Measurements from ENCODE around the gene CRHR1.

CRHR1 gene

DNA sequence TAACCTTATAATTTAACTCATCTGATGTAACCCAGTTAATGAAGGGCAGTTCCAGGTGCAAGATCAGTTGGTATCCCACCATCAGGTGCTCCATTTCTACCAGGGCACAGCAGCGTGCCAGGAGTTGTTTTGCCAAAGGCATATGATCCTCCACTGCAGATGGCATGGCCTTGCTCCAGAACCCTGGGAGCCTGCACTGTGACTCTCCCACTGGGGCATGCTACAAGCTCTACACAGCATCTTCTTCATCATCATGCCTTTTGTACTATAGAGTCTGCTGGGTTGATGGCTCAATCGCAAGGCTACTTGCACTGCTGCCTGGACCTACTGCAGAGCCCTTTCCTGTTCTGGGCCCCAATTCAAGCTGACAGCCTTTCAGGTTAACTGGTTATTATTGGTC, 98.9 kb downstream of the CRHR1 start:
- H3K4me3 ChIP-seq (ENCODE audit: low read length), result no peak overlapping the region
- H3K27me3 ChIP-seq (replicated peaks; ENCODE audit: insufficient read depth, low read length), result no peaks in the 10 kb centered on the region
- H3F3A ChIP-seq (ENCODE audit: insufficient read depth, low read length), result no peaks in the 10 kb centered on the region
- TF ChIP-seq EZH2phosphoT487 (IDR thresholded peaks at IDR 0.05; ENCODE audit: low read length) (no peak), EZH2 (optimal IDR thresholded peaks at IDR 0.05; ENCODE audit: low read depth, low read length) (no peak)
- TF ChIP-seq, protein P1, sequence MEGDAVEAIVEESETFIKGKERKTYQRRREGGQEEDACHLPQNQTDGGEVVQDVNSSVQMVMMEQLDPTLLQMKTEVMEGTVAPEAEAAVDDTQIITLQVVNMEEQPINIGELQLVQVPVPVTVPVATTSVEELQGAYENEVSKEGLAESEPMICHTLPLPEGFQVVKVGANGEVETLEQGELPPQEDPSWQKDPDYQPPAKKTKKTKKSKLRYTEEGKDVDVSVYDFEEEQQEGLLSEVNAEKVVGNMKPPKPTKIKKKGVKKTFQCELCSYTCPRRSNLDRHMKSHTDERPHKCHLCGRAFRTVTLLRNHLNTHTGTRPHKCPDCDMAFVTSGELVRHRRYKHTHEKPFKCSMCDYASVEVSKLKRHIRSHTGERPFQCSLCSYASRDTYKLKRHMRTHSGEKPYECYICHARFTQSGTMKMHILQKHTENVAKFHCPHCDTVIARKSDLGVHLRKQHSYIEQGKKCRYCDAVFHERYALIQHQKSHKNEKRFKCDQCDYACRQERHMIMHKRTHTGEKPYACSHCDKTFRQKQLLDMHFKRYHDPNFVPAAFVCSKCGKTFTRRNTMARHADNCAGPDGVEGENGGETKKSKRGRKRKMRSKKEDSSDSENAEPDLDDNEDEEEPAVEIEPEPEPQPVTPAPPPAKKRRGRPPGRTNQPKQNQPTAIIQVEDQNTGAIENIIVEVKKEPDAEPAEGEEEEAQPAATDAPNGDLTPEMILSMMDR (IDR thresholded peaks at IDR 0.05; ENCODE audit: low read length), result no peak
- no peak overlapping the region for H3K4me2 ChIP-seq (ENCODE audit: low read depth, low read length)
- no peak for DNase-seq
- H3K36me3 ChIP-seq (replicated peaks; ENCODE audit: insufficient read depth, low read length), result no peaks in the 10 kb centered on the region
- no peak overlapping the region for H3K27ac ChIP-seq (ENCODE audit: low read length)
- H2AFZ ChIP-seq (ENCODE audit: low read length), result no peak overlapping the region
- no peaks in the 10 kb centered on the region for H3K79me2 ChIP-seq (ENCODE audit: low read length)
- no peak overlapping the region for H3K9ac ChIP-seq (ENCODE audit: low read length)
- H3K4me1 ChIP-seq (ENCODE audit: low read length), result no peaks in the 10 kb centered on the region
- H4K20me1 ChIP-seq (ENCODE audit: insufficient read depth, low read length), result no peaks in the 10 kb centered on the region
- H3K9me3 ChIP-seq (replicated peaks; ENCODE audit: insufficient read depth, low read length), result no peaks in the 10 kb centered on the region
- no peaks in the 10 kb centered on the region for H3K9me2 ChIP-seq (replicated peaks; ENCODE audit: insufficient read depth, low read length)
